Non-pigmented ciliary epithelial cell (primary cell): ENCODE results near the gene NOS1AP.
A peak's percentile ranks its signal among the peaks of the same experiment; 100 is the strongest.

Experiments
- DNase-seq: peaks from one replicate; pipeline ENCODE4 v3.0.0-alpha.2; 2010; ENCODE audit warnings: low read depth

NOS1AP gene

DNA sequence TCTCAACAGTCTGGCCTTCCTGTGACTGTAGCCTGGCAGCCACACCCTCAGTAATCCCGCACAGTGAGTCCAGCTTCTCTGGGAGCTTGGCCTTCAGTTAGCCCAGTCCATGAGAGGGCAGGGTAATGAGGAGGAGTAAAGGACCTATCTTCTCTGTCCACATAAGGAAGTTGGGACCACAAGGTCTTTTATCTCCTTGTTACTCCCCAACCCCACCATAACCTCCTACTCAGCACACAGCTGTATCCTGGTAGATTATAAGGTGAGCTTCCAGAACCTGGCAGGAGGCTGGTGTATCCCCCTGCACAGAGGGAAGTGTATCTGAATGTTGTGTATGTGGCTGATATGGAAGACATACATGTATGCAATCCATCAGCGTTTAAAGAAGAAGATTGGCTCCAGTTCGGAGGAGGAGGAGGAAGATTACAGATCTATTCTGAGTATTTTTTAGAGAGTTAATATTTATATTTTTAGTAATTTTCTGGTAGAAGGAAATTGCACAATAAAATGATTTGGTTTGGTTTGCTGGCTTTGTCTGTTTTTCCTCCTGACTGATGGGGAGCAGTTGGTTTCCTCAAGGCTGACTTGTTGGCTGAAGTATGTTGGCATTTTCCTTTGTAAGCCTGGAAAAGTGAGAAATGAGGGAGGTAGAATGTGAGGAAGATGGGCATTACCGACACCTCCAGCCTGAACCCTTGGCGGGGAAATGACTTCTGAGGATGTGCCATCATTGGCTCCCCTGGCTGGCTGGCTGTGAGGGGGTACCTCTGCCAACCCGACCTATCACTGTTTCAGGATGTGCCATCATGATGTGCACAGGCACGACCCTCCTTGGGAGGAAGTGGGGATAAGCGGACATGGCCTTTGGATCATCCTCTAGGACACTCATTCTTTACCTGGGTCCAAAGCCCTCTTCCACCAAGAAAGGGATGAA, 317.1 kb downstream of the NOS1AP start:
- DNase-seq, result no peak

DNA sequence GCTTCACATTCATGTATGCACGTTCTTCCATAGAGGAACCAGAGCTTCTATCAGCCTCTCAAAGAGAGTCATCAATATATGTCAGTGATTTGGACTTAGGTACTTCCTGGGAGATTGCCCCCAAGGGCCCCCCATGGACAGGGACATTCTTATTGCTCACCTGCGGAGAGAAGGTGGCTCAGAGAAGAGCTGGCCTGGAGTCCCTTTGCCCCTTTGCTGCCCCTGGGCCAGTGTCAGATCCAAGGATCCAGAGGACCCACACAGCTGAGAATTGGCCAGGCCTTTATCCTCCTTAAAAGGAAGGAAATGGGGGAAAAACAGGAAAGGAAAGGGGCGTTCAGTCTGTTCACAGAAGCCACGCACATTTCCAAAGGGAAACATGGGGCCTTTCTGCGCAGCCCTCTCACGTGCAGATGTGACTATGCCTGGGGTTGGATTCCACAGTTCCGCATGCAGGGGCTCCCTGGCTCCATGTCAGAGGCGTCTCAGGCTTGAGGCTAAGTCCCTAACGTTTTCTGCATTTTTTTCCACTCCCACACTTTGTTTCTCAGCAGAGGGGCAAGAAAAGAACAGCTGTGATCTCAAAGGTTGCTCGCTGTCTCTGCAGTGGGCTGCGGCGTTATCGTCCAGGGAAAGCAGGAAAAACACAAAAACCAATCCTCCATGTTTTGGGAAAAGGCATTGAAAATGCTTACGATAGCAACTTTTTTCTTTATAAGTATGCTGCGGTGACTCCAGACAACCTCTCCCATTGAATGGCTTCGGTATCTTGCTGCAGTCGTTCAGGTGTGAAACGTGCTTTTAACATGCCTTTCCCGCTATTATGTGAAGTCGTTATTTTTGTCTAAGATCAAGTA, 318.0 kb downstream of the NOS1AP start:
- no peak for DNase-seq

DNA sequence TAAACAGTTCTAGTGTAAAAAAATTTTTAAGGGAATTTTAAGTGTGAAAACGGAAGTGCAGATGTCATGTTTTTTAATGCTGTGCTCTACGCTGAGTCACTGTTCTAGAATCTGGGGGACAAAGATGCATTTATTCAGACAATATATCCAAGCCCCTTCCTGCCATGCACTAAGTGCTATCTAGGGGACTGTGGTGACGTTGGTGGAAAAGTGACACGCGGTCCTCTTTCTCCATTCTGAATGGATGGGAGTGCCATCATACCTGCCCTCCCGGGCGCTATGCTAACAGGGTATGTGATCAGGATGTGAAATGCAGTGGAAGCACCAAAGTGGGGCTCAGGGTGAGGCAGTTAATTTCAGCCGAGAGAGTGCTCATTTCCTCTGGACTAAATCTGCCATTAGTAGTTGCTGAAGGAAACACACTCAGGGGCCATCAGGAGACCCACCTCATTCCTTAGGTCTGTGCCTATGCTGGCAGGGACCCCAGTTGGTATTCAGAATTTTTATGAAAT, 318.6 kb downstream of the NOS1AP start:
- no peak for DNase-seq

- DNase-seq, result no peak
Observed at GRCh38 chr1:162388615-162389014, 319.1 kb downstream of the NOS1AP start.

- no peak for DNase-seq
Observed at GRCh38 chr1:162389021-162389818, 319.7 kb downstream of the NOS1AP start.

DNA sequence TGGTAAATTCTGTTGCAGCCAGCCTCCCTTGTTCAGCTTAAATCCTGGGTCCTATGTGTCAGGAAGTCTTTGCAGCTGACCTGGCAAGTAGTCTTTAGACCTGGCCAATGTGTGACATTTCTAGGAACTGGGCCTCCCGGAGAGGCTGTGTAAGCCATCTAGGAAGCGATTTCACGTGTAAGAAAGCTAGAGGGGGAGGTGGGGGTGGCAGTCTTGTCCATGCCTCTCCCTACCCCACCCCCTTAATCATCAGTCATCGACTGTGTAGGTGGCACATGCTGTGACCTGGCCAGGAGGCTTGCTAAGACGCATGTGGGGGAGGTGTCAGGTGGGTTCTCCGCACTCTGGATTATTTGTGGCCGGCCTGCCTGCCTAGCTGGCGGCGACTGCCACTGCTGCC, 320.5 kb downstream of the NOS1AP start:
- no peak for DNase-seq

DNA sequence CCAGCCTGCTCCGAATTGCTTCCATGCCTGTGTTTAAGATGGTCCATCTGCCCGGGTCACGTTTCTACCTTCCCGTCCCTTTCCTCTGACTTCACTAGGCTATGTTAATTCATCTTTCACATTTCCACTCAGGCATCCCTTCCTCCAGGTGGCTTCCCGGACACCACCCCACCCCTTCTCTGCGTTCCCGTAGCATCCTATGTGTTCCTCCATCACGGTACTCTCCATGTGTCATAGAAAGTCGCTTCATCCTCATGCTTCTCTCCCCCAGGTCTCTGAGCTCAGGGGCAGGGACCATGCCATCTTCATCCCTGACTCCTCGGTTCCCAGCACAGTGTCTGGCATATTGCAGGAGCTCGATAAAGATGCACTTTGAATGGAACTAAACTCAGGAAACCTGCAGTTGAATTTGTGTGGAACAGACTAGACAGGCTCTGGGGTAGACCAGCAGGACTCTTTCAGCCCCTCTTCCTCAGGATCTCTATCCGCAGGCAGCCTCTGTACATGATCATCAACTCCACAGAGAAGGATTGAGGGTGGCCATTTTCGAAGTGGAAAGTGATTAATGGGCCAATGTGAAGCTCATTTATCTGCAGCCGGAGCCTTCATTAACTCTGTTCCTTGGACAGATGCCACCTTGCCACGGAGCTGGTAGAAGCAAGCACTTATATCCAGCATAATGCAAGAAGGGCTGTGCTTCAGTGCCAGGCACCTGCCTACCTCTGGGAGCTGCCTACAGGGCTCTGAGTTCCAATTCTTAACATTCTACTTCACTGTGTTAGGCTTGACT, 321.1 kb downstream of the NOS1AP start:
- no peak for DNase-seq

DNA sequence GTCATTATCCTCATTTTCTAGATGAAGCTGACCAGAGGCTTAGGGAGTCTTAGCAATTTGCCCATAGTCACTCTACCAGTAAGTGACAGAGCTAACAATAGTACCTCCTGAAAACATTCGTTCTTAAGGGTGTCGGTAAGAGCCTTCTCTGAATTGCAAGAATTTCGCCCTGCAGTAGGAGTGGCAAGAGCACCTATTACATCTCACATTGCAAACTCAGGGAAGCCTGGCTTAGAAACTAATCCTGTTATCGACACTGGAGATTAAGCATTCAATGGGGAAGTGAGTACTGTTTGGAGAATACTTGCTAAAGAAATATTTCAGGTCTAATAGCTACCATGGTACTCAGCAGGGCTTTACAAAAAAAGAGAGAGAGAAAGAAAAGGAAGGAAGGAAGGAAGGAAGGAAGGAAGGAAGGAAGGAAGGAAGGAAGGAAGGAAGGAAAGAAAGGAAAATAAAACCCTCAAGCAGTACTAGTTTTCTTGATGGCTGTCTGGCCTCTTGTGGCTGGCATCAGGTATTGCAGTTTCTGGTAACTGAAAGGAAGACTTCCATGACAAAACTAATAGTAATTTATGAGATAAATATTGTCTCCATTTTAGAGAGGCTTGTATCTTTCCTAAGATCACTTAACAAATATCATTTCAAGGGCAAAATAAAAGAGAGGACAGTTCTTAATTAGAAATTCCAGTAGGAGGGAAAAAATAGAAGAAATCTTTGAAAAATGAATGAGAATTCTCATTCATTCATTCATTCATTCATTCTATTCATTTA, 322.5 kb downstream of the NOS1AP start:
- no peak for DNase-seq

GRCh38 chr1:162396201-162396906, 326.9 kb downstream of the NOS1AP start:
- DNase-seq, result no peak

DNA sequence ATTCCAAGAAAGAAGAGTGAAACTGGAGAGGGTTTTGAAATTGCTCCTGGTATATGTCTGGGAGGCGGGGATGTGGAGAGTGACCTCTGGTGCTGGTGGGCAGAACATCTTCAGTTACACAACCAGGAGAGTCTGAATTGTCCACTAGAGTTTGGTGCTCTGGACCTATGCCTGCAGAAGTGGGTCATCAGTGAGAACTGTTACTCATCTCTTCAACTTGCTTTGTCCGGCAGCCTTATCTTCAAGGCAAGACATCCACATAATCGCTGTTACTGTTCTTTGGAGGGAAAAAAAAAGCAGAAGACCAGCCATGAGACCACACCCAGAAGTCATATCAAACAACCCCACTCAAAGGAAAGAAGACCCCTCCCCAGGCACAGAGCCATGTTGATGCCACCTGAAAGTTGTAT, 327.6 kb downstream of the NOS1AP start:
- no peak for DNase-seq

- no peak for DNase-seq
Observed at GRCh38 chr1:162397943-162398560, 328.6 kb downstream of the NOS1AP start.

GRCh38 chr1:162398999-162399580, 329.6 kb downstream of the NOS1AP start:
- no peak for DNase-seq

- no peak for DNase-seq
Observed at GRCh38 chr1:162400790-162401355, 331.4 kb downstream of the NOS1AP start.

DNA sequence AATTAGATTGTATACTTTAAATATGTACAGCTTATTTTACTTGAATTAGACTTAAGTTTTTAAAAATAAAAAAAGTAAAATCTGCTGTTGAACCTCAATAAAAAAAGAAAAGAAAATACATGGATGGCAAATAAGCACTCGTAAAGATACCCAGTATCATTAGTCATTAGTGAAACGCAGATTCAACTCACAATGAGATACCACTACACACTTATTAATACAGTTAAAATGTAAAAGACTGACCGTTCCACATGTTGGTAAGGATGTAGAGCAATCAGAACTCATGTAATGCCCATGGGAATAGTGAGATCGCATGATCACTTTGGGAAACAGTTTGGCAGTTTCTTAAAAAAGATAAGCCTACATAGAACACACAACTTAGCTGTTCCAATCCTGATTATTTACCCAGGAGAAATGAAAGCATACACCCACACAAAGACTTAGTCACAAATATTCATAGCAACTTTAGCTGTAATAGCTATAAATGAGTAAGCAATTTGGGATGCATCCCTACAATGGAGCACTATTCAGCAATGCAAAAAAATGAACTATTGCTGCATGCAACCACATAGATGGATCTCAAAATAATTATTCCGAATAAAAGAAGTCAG, 335.2 kb downstream of the NOS1AP start:
- peak; percentile 70 for DNase-seq

DNA sequence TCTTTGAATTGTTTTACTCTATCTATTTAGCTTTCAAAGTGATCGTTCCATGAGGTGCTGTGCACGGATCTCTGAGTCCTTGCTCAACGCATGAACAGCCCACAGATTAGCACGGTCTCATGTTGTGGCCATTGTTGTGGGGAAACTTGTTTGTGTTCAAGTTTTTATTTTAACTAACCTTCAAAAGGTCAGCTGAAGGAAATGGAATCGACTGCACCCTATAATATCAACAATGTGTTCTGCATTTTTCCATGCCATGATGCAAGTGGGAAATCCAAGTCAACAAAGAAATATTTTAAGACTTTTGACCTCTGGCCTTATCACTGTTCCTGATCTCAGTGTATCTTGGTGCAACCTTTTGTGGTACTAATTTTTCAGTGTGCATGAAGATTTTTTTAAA, 336.3 kb downstream of the NOS1AP start:
- no peak for DNase-seq

DNA sequence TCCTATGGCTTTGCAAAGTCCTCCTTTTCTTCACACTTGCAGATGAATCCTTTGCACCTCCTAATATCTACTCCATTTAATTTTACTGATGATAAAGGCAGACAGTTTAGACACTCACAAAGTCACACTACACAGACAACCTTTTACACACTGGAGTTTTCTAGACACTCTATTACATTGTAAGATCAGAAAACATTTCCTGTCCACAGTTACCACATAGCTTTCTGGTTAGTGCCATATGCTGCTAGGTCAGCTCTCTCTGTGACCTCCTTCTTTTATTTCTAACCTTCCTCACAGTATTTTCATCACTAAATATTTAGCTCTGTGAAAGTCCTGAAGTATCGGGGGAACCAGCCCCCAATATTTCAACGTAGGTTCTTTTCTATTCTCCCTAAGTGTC, 337.3 kb downstream of the NOS1AP start:
- DNase-seq, result no peak

DNA sequence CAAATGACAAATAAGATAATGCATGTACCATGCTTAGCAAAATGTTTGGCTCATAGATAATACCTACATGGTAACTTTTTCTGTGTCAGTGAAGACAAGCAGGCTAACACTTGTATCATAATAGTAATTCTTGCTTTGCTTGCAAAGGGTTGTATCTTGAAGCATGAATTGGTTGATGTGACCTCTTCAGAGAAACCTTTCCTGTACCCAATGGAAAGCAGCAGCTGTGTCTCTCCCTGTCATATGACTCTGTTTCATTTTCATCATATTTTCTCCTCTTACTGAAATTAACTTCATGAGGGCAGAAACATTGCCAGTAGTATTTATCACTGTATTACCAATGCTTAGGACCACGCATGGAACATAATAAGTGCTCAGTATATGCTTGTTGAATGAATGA, 338.0 kb downstream of the NOS1AP start:
- DNase-seq, result no peak

DNA sequence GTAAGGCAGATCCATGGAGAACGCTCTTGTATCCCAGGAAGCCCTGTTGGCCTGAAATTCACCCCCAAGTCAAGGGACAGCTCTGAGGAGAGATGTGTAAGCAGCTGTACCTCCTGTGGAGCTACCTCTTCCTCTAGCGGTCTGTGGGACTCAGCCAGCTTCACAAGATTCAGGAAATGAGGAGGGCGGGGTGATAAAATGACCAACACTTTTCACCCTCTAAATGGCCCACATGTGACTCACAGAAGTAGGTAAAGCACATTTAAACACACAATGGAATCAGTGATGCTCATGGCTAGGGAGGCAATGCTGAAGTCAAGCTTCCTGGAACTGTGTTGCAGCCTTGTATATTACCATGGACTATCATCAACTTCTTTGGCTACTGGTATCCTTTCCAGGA, 342.5 kb downstream of the NOS1AP start, which contains the start of gene SH2D1B:
SH2D1B (minus strand) TSS at position 135 of the 400 bp plus-strand sequence; CDS start at position 15, 120 bp downstream.
- no peak for DNase-seq
